HepG2 (cell line): ENCODE measurements around the gene HYAL2. TPM values are rescaled to one million over a fixed set of nuclear protein-coding genes. Genes with fewer than 3 reads are reported as not detected.

Source experiments
- AKAP8 ChIP-seq: sonication (generic); formaldehyde crosslinking; IDR thresholded peaks from 2 replicates; pipeline ENCODE4 v1.5.1; 2020; ENCODE audit warnings: mild to moderate bottlenecking, missing genetic modification reagents
- CBX2 ChIP-seq, 2 experiments: fragments of 200-600 bp in 1 of 2; sonication (generic); formaldehyde crosslinking in 1 of 2; IDR thresholded peaks; 2 replicates each; pipeline versions ENCODE4 v1.7.0 to v1.8.1; 2018 to 2022; ENCODE audit warnings: low read depth in 2 of 2, low read length in 1 of 2, mild to moderate bottlenecking in 1 of 2, missing genetic modification reagents in 1 of 2
- ELF4 ChIP-seq: sonication (generic); formaldehyde crosslinking; IDR thresholded peaks from 2 replicates; pipeline ENCODE4 v1.5.0; 2020; ENCODE audit warnings: missing genetic modification reagents, mild to moderate bottlenecking, moderate library complexity, borderline replicate concordance
- GFI1 ChIP-seq: sonication (generic); formaldehyde crosslinking; IDR thresholded peaks from 2 replicates; pipeline ENCODE4 v1.5.0; 2020; ENCODE audit warnings: missing genetic modification reagents, mild to moderate bottlenecking, borderline replicate concordance
- HNF4A ChIP-seq: sonication (generic); formaldehyde crosslinking; IDR thresholded peaks from 2 replicates; pipeline ENCODE4 v1.4.0; 2020; ENCODE audit warnings: missing genetic modification reagents
- HNRNPLL ChIP-seq: fragments of 200-400 bp; formaldehyde crosslinking; IDR thresholded peaks from 2 replicates; pipeline ENCODE4 v1.6.1; 2017; ENCODE audit warnings: mild to moderate bottlenecking, low read depth, low read length; ENCODE audit not compliant: poor library complexity, severe bottlenecking
- PAX8 ChIP-seq: sonication (generic); formaldehyde crosslinking; IDR thresholded peaks from 2 replicates; pipeline ENCODE4 v1.8.0; 2022; ENCODE audit warnings: mild to moderate bottlenecking, missing genetic modification reagents, borderline replicate concordance
- PCBP1 ChIP-seq: fragments of 200-400 bp; formaldehyde crosslinking; IDR thresholded peaks from 2 replicates; pipeline ENCODE4 v1.6.1; 2017; ENCODE audit warnings: mild to moderate bottlenecking, low read depth, low read length, borderline replicate concordance
- SAFB2 ChIP-seq: sonication (generic); formaldehyde crosslinking; IDR thresholded peaks from 2 replicates; pipeline ENCODE4 v1.5.1; 2020; ENCODE audit warnings: missing genetic modification reagents, low read depth, mild to moderate bottlenecking, borderline replicate concordance
- SAP130 ChIP-seq: IDR thresholded peaks from 2 replicates; pipeline ENCODE4 v1.6.1; 2016; ENCODE audit warnings: low read depth
- U2AF2 ChIP-seq: fragments of 200-400 bp; formaldehyde crosslinking; IDR thresholded peaks from 2 replicates; pipeline ENCODE4 v1.6.1; 2017; ENCODE audit warnings: low read depth, mild to moderate bottlenecking, low read length
- ZMAT3 ChIP-seq: sonication (generic); formaldehyde crosslinking; conservative IDR thresholded peaks from 2 replicates; pipeline ENCODE4 v1.7.0; 2021; ENCODE audit warnings: missing genetic modification reagents
- ZNF207 ChIP-seq: fragments of 450-650 bp; IDR thresholded peaks from 2 replicates; pipeline ENCODE4 v1.6.1; 2016; ENCODE audit warnings: antibody characterized with exemption, borderline replicate concordance
- ZNF570 ChIP-seq: sonication (generic); formaldehyde crosslinking; IDR thresholded peaks from 2 replicates; pipeline ENCODE4 v1.4.0; 2020; ENCODE audit warnings: mild to moderate bottlenecking, missing genetic modification reagents, borderline replicate concordance
- ZNF746 ChIP-seq: sonication (generic); formaldehyde crosslinking; IDR thresholded peaks from 2 replicates; pipeline ENCODE4 v1.8.0; 2022; ENCODE audit warnings: mild to moderate bottlenecking, missing genetic modification reagents
- ZSCAN31 ChIP-seq: sonication (generic); formaldehyde crosslinking; IDR thresholded peaks from 2 replicates; pipeline ENCODE4 v1.5.0; 2020; ENCODE audit warnings: low read depth, mild to moderate bottlenecking, missing genetic modification reagents
- polyA plus RNA-seq, 8 experiments: library from polyadenylated mRNA; depleted of rRNA in 3 of 8; stranded (reverse) in 7 of 8; unstranded in 1 of 8; fragments of >200 nt; fragmentation: Illumina TruSeq in 4 of 8; extraction: Trizol in 4 of 8; gene quantifications; 2 replicates each; pipeline versions ENCODE4 v1.2.1 to v1.2.3, GENCODE V29; 2011 to 2016; ENCODE audit warnings: low read depth in 4 of 8, missing spikeins in 1 of 8, mixed read lengths in 1 of 8; ENCODE audit not compliant: insufficient read depth in 1 of 8
- total RNA-seq, 5 experiments: library from RNA; depleted of rRNA; stranded (reverse); fragments of >200 nt; fragmentation: Illumina TruSeq; extraction: Trizol; gene quantifications; 2 replicates each; pipeline ENCODE4 v1.2.3, GENCODE V29; 2016; ENCODE audit warnings: low read depth in 1 of 5
- TF ChIP-seq, protein P1 (sequence below): IDR thresholded peaks from 2 replicates; pipeline ENCODE4 v1.6.1; 2016; ENCODE audit warnings: missing compliant biosample characterization, missing genetic modification reagents, borderline replicate concordance
- TF ChIP-seq, protein P2 (sequence below): IDR thresholded peaks from 2 replicates; pipeline ENCODE4 v1.6.1; 2012; ENCODE audit warnings: low read depth, low read length, improper control_type of control experiment
- TF ChIP-seq, protein P3 (sequence below), 2 experiments: IDR thresholded peaks; 2 replicates each; pipeline ENCODE4 v1.6.1; 2011 to 2012; ENCODE audit warnings: low read length in 2 of 2, borderline replicate concordance in 1 of 2, low read depth in 1 of 2, mild to moderate bottlenecking in 1 of 2, moderate library complexity in 1 of 2
- TF ChIP-seq, protein P4 (sequence below): sonication (generic); formaldehyde crosslinking; IDR thresholded peaks from 2 replicates; pipeline ENCODE4 v1.9.0; 2022; ENCODE audit warnings: low read depth, missing genetic modification reagents

Gene HYAL2
- total and polyA plus RNA-seq, 2 of the 13 experiments (the other 11 are each of a cell fraction or from before 2014, with no cell fraction given) = 76.2 to 102 TPM

DNA sequence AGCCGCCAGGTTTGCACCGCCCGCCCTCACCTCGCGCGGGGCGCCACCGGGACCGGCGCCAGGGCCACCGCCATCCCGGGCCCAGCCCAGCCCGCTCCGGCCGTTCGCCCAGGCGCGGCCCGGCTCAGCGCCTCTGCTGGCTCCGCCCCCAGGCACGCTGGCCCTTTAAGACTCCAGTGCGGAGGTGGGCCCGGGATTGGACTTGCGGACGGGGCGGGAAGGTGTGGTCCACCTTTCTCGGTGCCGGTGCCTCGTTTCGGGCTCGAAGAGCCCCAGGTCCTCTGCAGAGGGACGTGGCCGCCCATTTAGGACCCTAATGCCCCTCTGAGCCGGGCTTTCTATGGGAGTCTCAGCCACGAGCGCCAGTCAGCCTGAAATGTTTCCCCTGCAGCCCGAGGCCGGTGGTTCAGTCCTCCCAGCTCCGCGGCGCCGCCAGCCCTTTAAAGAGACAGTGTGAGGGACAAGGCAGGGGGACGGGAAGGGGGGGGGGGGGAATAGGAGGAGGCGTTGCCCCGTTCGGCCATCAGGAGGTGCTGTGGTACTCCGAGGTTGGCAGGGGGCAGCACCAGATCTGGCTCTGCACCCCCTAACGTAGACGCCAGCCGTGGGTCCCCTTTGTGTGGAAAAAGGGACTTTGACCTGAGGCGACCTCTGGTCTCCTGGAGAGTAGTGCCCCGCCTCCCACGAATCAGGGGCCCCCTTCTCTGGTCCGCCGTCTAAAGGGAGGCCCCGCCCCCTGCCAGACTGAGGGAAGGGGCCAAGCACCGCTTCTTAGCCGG lies 1.0 kb downstream of the HYAL2 start (continued):
- TF ChIP-seq HNF4A (CRISPR knock-in tag) = peak; percentile 94
- peak; percentile 58; the same call in 1 of the 2 replicates for TF ChIP-seq SAP130 (CRISPR knock-in tag)
- TF ChIP-seq ZSCAN31 = 0 out of 2 replicates have a peak, but pooled peaks have one; percentile 43
- TF ChIP-seq ELF4 (CRISPR knock-in tag) = no peak
- TF ChIP-seq, protein P1, sequence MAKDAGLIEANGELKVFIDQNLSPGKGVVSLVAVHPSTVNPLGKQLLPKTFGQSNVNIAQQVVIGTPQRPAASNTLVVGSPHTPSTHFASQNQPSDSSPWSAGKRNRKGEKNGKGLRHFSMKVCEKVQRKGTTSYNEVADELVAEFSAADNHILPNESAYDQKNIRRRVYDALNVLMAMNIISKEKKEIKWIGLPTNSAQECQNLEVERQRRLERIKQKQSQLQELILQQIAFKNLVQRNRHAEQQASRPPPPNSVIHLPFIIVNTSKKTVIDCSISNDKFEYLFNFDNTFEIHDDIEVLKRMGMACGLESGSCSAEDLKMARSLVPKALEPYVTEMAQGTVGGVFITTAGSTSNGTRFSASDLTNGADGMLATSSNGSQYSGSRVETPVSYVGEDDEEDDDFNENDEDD (CRISPR knock-in tag) = 0 out of 2 replicates have a peak, but pooled peaks have one; percentile 2
- TF ChIP-seq ZNF746 = peak; percentile 74
- peak; percentile 14 for TF ChIP-seq HNRNPLL
- TF ChIP-seq, protein P2, sequence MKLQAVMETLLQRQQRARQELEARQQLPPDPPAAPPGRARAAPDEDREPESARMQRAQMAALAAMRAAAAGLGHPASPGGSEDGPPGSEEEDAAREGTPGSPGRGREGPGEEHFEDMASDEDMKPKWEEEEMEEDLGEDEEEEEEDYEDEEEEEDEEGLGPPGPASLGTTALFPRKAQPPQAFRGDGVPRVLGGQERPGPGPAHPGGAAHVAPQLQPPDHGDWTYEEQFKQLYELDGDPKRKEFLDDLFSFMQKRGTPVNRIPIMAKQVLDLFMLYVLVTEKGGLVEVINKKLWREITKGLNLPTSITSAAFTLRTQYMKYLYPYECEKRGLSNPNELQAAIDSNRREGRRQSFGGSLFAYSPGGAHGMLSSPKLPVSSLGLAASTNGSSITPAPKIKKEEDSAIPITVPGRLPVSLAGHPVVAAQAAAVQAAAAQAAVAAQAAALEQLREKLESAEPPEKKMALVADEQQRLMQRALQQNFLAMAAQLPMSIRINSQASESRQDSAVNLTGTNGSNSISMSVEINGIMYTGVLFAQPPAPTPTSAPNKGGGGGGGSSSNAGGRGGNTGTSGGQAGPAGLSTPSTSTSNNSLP = no peak
- no peak for TF ChIP-seq ZMAT3 (CRISPR knock-in tag)
- no peak for TF ChIP-seq CBX2 (IDR thresholded peaks at IDR 0.05; ENCODE audit: low read depth, low read length)
- no peak for TF ChIP-seq CBX2 (CRISPR knock-in tag; IDR thresholded peaks at IDR 0.05; ENCODE audit: low read depth)
- no peak for TF ChIP-seq U2AF2
- TF ChIP-seq, protein P3, sequence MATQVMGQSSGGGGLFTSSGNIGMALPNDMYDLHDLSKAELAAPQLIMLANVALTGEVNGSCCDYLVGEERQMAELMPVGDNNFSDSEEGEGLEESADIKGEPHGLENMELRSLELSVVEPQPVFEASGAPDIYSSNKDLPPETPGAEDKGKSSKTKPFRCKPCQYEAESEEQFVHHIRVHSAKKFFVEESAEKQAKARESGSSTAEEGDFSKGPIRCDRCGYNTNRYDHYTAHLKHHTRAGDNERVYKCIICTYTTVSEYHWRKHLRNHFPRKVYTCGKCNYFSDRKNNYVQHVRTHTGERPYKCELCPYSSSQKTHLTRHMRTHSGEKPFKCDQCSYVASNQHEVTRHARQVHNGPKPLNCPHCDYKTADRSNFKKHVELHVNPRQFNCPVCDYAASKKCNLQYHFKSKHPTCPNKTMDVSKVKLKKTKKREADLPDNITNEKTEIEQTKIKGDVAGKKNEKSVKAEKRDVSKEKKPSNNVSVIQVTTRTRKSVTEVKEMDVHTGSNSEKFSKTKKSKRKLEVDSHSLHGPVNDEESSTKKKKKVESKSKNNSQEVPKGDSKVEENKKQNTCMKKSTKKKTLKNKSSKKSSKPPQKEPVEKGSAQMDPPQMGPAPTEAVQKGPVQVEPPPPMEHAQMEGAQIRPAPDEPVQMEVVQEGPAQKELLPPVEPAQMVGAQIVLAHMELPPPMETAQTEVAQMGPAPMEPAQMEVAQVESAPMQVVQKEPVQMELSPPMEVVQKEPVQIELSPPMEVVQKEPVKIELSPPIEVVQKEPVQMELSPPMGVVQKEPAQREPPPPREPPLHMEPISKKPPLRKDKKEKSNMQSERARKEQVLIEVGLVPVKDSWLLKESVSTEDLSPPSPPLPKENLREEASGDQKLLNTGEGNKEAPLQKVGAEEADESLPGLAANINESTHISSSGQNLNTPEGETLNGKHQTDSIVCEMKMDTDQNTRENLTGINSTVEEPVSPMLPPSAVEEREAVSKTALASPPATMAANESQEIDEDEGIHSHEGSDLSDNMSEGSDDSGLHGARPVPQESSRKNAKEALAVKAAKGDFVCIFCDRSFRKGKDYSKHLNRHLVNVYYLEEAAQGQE (IDR thresholded peaks at IDR 0.05; ENCODE audit: borderline replicate concordance in 1 of 2, low read depth in 1 of 2, low read length in 2 of 2) = no peak
- no peak; the same call in 1 of the 2 replicates for TF ChIP-seq PAX8 (CRISPR knock-in tag)
- TF ChIP-seq ZNF570 (CRISPR knock-in tag) = no peak
- peak; percentile 97 for TF ChIP-seq PCBP1
- TF ChIP-seq, protein P4, sequence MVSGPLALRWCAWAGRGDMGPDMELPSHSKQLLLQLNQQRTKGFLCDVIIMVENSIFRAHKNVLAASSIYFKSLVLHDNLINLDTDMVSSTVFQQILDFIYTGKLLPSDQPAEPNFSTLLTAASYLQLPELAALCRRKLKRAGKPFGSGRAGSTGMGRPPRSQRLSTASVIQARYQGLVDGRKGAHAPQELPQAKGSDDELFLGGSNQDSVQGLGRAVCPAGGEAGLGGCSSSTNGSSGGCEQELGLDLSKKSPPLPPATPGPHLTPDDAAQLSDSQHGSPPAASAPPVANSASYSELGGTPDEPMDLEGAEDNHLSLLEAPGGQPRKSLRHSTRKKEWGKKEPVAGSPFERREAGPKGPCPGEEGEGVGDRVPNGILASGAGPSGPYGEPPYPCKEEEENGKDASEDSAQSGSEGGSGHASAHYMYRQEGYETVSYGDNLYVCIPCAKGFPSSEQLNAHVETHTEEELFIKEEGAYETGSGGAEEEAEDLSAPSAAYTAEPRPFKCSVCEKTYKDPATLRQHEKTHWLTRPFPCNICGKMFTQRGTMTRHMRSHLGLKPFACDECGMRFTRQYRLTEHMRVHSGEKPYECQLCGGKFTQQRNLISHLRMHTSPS = peak; percentile 67; the same call in 1 of the 2 replicates
- 0 out of 2 replicates have a peak, but pooled peaks have one; percentile 71 for TF ChIP-seq SAFB2 (CRISPR knock-in tag)
- TF ChIP-seq AKAP8 (CRISPR knock-in tag) = no peak
- TF ChIP-seq ZNF207 = no peak
- peak; percentile 79 for TF ChIP-seq GFI1 (CRISPR knock-in tag)
